Hematopoietic multipotent progenitor cell treated with erythropoietin and hydrocortisone succinate and interleukin-3 and kit ligand, for 6 days (in vitro differentiated cells): Measurements from ENCODE around the gene ZNF730.
A peak's percentile ranks its signal among the peaks of the same experiment; 100 is the strongest.
"Not testable (repeated sequence)": the region's sequence is repeated elsewhere in the genome, so short reads cannot be mapped to it uniquely, and the experiment has no call there.

Source experiments
- DNase-seq: peaks from one replicate; pipeline ENCODE4 v3.0.0-alpha.2; 2015

Gene ZNF730

GRCh38 chr19:23116802-23117571 is at the start of gene ZNF730:
TSS of gene ZNF730 (plus strand) at chr19:23117025. CDS start at chr19:23117174, 149 bp downstream.
- peak; percentile 85 for DNase-seq

DNA sequence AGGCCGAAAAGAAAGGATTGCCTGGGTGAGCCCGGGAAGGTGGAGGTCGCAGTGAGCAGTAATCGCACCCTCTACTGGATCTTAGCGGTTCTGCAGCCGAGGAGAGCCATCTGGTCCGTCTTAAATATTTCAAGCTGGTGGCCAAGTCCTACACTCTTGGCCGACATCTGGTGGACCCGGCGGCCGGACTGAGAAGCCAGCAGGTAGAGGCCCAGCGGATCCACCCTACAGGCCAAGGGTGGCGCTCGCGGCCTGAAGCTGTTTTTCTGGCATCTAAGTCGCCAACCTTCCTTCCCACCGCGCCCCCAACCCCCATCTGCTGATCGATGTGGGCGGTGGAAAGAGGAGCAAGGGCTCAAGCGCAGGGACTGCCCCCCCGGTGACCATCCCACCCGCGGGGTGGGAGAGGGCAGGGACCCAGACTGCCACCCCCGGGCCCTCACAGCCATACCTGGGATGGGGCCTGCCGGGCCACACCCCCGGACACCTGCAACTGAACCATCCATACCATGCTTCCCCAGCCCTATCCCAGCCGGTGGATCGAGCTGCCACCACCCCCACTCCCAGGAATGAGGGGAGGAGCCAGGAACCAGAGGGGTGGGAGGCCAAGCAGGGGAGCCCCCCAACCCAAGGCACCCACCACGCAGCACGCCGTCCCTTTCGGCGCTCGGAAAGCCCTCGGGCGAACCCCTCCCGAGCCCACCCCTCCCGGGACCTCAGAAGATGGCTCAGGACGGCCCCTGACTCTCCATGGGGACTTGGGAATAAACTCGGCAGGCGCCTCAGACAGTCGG is 46.3 kb upstream of the ZNF730 start:
- DNase-seq = peak; percentile 52

- peak; percentile 13 for DNase-seq
Observed at GRCh38 chr19:23071147-23071511, 45.7 kb upstream of the ZNF730 start.

GRCh38 chr19:23075031-23075733 is 41.6 kb upstream of the ZNF730 start:
- DNase-seq = peak; percentile 92

- DNase-seq = not testable (repeated sequence)
Observed at GRCh38 chr19:23077776-23078175, 39.0 kb upstream of the ZNF730 start.

DNA sequence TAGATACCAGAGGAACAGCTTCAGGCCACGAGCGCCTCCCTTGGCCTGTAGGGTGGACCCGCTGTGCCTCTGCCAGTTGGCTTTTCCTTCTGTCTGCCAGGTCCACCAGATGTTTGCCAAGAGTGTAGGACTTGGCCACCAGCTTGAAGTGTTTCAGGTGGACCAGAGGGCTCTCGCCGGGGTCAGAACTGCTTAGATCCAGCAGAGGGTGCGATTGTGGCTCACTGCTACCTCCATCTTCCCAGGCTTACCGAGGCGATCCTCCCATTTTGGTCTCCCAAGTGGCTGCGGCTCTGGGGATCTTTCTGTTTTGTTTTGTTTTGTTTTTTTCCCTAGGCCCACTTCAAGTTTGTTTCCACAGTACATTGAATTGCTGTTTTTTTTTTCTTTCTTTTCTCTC is 23.0 kb upstream of the ZNF730 start:
- no peak for DNase-seq

GRCh38 chr19:23095418-23095817 is 21.4 kb upstream of the ZNF730 start:
- DNase-seq = no peak

DNA sequence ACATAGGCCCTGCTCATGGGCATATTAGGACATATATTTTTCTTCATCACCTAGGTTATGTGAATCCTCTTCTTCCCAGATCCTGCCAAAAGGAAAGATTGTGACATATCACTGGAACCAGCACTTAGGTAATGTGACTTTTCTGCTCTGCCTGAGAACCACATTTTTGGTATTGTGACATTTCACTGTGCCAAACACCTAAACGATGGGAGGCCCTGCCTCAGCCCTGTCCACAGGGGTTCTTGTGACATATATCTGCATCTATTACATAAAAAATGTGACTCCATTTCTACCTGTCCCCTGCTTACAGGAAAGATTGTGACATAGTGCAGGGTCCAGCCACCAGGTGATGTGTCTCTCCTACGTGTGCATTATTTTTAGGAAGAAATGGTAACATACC is 18.5 kb upstream of the ZNF730 start:
- DNase-seq = no peak

GRCh38 chr19:23098988-23099387 is 17.8 kb upstream of the ZNF730 start:
- peak; percentile 6 for DNase-seq

GRCh38 chr19:23099966-23100365 is 16.9 kb upstream of the ZNF730 start:
- DNase-seq = peak; percentile 6

DNA sequence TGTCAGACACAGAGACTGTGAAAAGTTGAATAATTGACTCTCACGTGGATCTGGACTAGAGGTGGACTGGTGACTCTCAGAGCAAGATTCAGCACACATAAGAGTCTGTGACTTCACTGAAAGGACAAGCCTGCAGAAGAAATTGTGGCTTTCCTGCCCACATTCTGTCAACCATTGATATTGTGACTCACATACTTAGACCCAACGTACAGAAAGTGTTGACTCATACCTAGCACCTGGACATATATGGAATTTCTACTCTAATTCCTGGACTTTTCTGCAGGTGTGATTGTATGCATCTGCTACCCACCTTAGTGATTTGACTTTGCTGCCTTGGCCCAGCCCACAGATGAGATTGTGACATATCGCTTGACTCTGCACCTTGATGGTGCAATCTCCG is 15.6 kb upstream of the ZNF730 start:
- no peak for DNase-seq

DNA sequence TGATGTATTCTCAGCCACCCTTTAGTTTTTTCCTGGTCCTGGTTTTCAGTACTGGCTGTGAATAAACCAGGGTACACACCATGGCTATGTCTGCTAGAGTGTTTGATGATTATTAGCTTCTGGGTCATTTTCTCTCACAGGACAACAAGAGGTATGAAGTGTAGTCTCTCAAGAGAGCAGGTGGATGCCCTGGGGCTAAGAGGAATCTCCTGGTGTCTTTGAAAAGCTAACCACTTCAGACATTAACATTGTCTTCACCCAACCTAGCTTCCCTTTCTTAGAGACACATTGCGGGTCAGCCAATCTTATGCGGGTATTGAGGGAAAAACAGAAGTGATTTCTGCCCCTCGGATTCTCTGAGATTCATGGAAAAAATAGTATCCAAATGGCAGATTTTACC is 1.6 kb downstream of the ZNF730 start:
- DNase-seq = peak; percentile 1

DNA sequence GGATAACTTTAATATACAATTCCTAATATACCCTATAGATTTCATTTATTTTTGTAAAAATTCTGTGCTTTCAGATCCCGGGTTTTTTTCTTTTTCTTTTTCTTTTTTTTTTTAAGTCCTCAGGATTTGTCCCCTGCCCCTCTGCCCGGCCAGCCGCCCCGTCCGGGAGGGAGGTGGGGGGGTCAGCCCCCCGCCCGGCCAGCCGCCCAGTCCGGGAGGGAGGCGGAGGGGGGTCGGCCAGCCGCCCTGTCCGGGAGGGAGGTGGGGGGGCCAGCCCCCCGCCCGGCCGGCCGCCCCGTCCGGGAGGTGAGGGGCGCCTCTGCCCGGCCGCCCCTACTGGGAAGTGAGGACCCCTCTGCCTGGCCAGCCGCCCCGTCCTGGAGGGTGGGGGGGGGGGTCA is 17.4 kb downstream of the ZNF730 start:
- not testable (repeated sequence) for DNase-seq

- DNase-seq = no peak
Observed at GRCh38 chr19:23145617-23146415, 29.0 kb downstream of the ZNF730 start.

GRCh38 chr19:23160766-23161165 is 43.9 kb downstream of the ZNF730 start:
- DNase-seq = no peak

- not testable (repeated sequence) for DNase-seq
Observed at GRCh38 chr19:23168286-23168685, 51.5 kb downstream of the ZNF730 start.

GRCh38 chr19:23183251-23183650 is 66.4 kb downstream of the ZNF730 start:
- DNase-seq = no peak

DNA sequence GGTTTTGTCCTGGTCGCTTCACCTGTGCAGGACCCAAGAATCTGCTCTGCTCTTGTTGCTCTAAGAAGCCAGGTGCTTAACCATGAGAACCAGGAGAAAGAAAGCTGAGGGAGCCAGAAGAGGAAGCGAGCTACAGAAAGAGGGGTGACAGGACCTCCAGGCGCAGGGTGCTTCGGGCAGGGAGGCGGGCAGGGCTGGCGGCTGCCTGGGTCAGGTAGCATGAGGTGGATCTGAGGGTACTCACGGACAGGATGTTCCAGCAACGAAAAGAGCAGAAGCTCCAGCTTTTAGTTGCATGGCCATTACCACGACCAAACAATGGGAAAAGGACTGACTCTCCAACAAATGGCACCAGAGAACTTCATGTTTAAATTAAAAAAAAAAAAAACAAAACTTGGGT is 73.5 kb downstream of the ZNF730 start:
- no peak for DNase-seq
